DOHH2 (cell line): Measurements from ENCODE around the gene HAX1.

Source experiments
- H3F3A ChIP-seq: fragments of 200-600 bp; sonication (generic), shearing (Covaris generic); 2 replicates; pipeline ENCODE4 v1.6.0; 2016; ENCODE audit warnings: antibody characterized with exemption, mild to moderate bottlenecking; ENCODE audit not compliant: control insufficient read depth, insufficient read depth
- H3K27ac ChIP-seq: fragments of 200-600 bp; sonication (generic); 2 replicates; pipeline ENCODE4 v1.5.1; 2014; ENCODE audit warnings: low read depth, mild to moderate bottlenecking, low read length, moderate library complexity
- H3K27me3 ChIP-seq: fragments of 200-600 bp; sonication (generic); 2 replicates; pipeline ENCODE4 v1.6.1; 2014; ENCODE audit warnings: mild to moderate bottlenecking, low read length, mixed read lengths; ENCODE audit not compliant: control insufficient read depth
- H3K36me3 ChIP-seq: fragments of 200-600 bp; sonication (generic); 2 replicates; pipeline ENCODE4 v1.6.1; 2014; ENCODE audit warnings: mild to moderate bottlenecking, low read length, moderate library complexity, mixed read lengths; ENCODE audit not compliant: control insufficient read depth
- H3K4me1 ChIP-seq: fragments of 200-600 bp; sonication (generic); 2 replicates; pipeline ENCODE4 v1.6.1; 2014; ENCODE audit warnings: mild to moderate bottlenecking, low read length, mixed read lengths; ENCODE audit not compliant: control insufficient read depth
- H3K4me2 ChIP-seq: fragments of 200-600 bp; sonication (generic); 2 replicates; pipeline ENCODE4 v1.6.0; 2014; ENCODE audit warnings: mild to moderate bottlenecking, low read length, moderate library complexity
- H3K4me3 ChIP-seq: fragments of 200-600 bp; sonication (generic); 2 replicates; pipeline ENCODE4 v1.5.1; 2014; ENCODE audit warnings: mild to moderate bottlenecking, low read length, mixed read lengths
- H3K79me2 ChIP-seq: fragments of 200-600 bp; sonication (generic); 2 replicates; pipeline ENCODE4 v1.6.1; 2014; ENCODE audit warnings: mild to moderate bottlenecking, low read length, mixed read lengths; ENCODE audit not compliant: control insufficient read depth
- H3K9me2 ChIP-seq: fragments of 200-600 bp; sonication (generic); replicated peaks from 2 replicates; pipeline ENCODE4 v1.6.1; 2014; ENCODE audit warnings: mild to moderate bottlenecking, low read length, mixed read lengths; ENCODE audit not compliant: control insufficient read depth
- H3K9me3 ChIP-seq: fragments of 200-600 bp; sonication (generic); 2 replicates; pipeline ENCODE4 v1.6.1; 2014; ENCODE audit warnings: antibody characterized with exemption, low read length, mixed read lengths; ENCODE audit not compliant: control insufficient read depth, insufficient read depth
- H4K20me1 ChIP-seq: fragments of 200-600 bp; sonication (generic); 2 replicates; pipeline ENCODE4 v1.6.0; 2014; ENCODE audit warnings: low read depth, mild to moderate bottlenecking, antibody characterized with exemption, low read length, moderate library complexity; ENCODE audit not compliant: control insufficient read depth, insufficient read depth
- CTCF ChIP-seq: fragments of 200-600 bp; sonication (generic); IDR thresholded peaks from one replicate; pipeline ENCODE4 v1.5.1; 2014; ENCODE audit warnings: antibody characterized with exemption, mild to moderate bottlenecking, low read depth, low read length; ENCODE audit not compliant: poor library complexity, severe bottlenecking
- EZH2phosphoT487 ChIP-seq: fragments of 200-600 bp; sonication (generic); IDR thresholded peaks from 2 replicates; pipeline ENCODE4 v1.6.1; 2017; ENCODE audit warnings: borderline replicate concordance, mild to moderate bottlenecking, antibody characterized with exemption, low read length, moderate library complexity, mixed read lengths

Gene HAX1

GRCh38 chr1:154256686-154257085 is 15.7 kb upstream of the HAX1 start:
- Histone ChIP-seq H3F3A (no peaks in the 10 kb centered on the region; the same call in 1 of the 2 replicates), H3K9me2 (no peaks in the 10 kb centered on the region), H3K4me1 (no peaks in the 10 kb centered on the region), H3K79me2 (no peaks in the 10 kb centered on the region), H3K9me3 (no peaks in the 10 kb centered on the region), H3K4me2 (no peak overlapping the region), H3K36me3 (peaks cover 98% of the 10 kb centered on the region), H3K27ac (no peak overlapping the region), H3K27me3 (no peaks in the 10 kb centered on the region), H3K4me3 (no peak overlapping the region), H4K20me1 (no peaks in the 10 kb centered on the region)
- TF ChIP-seq CTCF (no peak), EZH2phosphoT487 (no peak)

- no peaks in the 10 kb centered on the region for H4K20me1 ChIP-seq
- no peaks in the 10 kb centered on the region for H3K27me3 ChIP-seq
- H3F3A ChIP-seq, result peaks cover under 1% of the 10 kb centered on the region; the same call in 1 of the 2 replicates
- no peaks in the 10 kb centered on the region; the same call in 1 of the 2 replicates for H3K79me2 ChIP-seq
- TF ChIP-seq EZH2phosphoT487 (no peak), CTCF (no peak)
- no peaks in the 10 kb centered on the region for H3K4me1 ChIP-seq
- H3K4me3 ChIP-seq, result no peak overlapping the region
- H3K36me3 ChIP-seq, result peaks cover 100% of the 10 kb centered on the region
- no peak overlapping the region for H3K4me2 ChIP-seq
- H3K9me2 ChIP-seq, result no peaks in the 10 kb centered on the region
- no peaks in the 10 kb centered on the region for H3K9me3 ChIP-seq
- no peak overlapping the region for H3K27ac ChIP-seq
Measured at GRCh38 chr1:154258784-154259183, 13.6 kb upstream of the HAX1 start.

- TF ChIP-seq CTCF (no peak), EZH2phosphoT487 (no peak)
- Histone ChIP-seq H3K79me2 (peaks cover 4% of the 10 kb centered on the region; the same call in 1 of the 2 replicates), H3K27ac (no peak overlapping the region), H3K9me2 (no peaks in the 10 kb centered on the region), H3K4me3 (no peak overlapping the region), H3K27me3 (no peaks in the 10 kb centered on the region), H3K9me3 (no peaks in the 10 kb centered on the region), H3K36me3 (peaks cover 100% of the 10 kb centered on the region), H3K4me2 (no peak overlapping the region), H3F3A (peaks cover 13% of the 10 kb centered on the region), H3K4me1 (no peaks in the 10 kb centered on the region), H4K20me1 (no peaks in the 10 kb centered on the region)
Measured at GRCh38 chr1:154260127-154260526, 12.3 kb upstream of the HAX1 start.
